K562 (cell line): Measurements from ENCODE around the gene PLD1.

ENCODE experiments used
- CBX8 ChIP-seq: fragments of 200-600 bp; sonication (generic); IDR thresholded peaks from 2 replicates; pipeline ENCODE4 v1.6.1; 2012; ENCODE audit warnings: borderline replicate concordance, mixed run types, low read depth, mild to moderate bottlenecking, moderate library complexity, mixed read lengths, low read length, control low read depth, inconsistent platforms; ENCODE audit not compliant: poor library complexity, severe bottlenecking; ENCODE audit errors: extremely low read depth
- ESRRA ChIP-seq: fragments of 450-650 bp; IDR thresholded peaks from 2 replicates; pipeline ENCODE4 v1.6.1; 2014; ENCODE audit warnings: low read depth, mild to moderate bottlenecking, moderate library complexity, borderline replicate concordance
- GTF2F1 ChIP-seq: IDR thresholded peaks from 2 replicates; pipeline ENCODE4 v1.6.1; 2011; ENCODE audit warnings: low read depth, low read length, improper control_type of control experiment
- HDAC2 ChIP-seq: fragments of 450-650 bp; IDR thresholded peaks from 2 replicates; pipeline ENCODE4 v1.6.1; 2016; ENCODE audit warnings: mild to moderate bottlenecking
- HMGXB4 ChIP-seq: sonication (generic); formaldehyde crosslinking; IDR thresholded peaks from 2 replicates; pipeline ENCODE4 v1.8.1; 2023; ENCODE audit warnings: mild to moderate bottlenecking, missing genetic modification reagents
- KDM5B ChIP-seq: fragments of 200-600 bp; sonication (generic); IDR thresholded peaks from 2 replicates; pipeline ENCODE4 v1.6.1; 2012; ENCODE audit warnings: low read depth, mild to moderate bottlenecking, moderate library complexity, low read length, control low read depth, inconsistent platforms; ENCODE audit not compliant: insufficient replicate concordance
- PRDM10 ChIP-seq: fragments of 450-650 bp; IDR thresholded peaks from 2 replicates; pipeline ENCODE4 v1.6.1; 2018; ENCODE audit not compliant: partially characterized antibody
- SIRT6 ChIP-seq: IDR thresholded peaks from one replicate; pipeline ENCODE4 v1.6.1; 2012; ENCODE audit warnings: low read depth, mild to moderate bottlenecking, control low read depth, inconsistent platforms, low read length, moderate library complexity
- SMAD4 ChIP-seq: fragments of 250-450 bp; sonication (Bioruptor Pico); conservative IDR thresholded peaks from 2 replicates; pipeline ENCODE4 v1.8.0; 2021; ENCODE audit warnings: inconsistent platforms, mild to moderate bottlenecking, moderate library complexity
- TCF7 ChIP-seq: sonication (generic); IDR thresholded peaks from 2 replicates; pipeline ENCODE4 v1.6.1; 2016; ENCODE audit warnings: antibody characterized with exemption, borderline replicate concordance
- TEAD2 ChIP-seq: fragments of 450-650 bp; IDR thresholded peaks from 2 replicates; pipeline ENCODE4 v1.6.1; 2016; ENCODE audit warnings: missing genetic modification characterization, control low read depth, missing compliant biosample characterization
- ZFPM2 ChIP-seq: fragments of 250-450 bp; sonication (Bioruptor Pico); IDR thresholded peaks from 2 replicates; pipeline ENCODE4 v1.5.1; 2022; ENCODE audit warnings: mild to moderate bottlenecking
- ZNF518B ChIP-seq: fragments of 250-450 bp; sonication (Bioruptor Pico); IDR thresholded peaks from 2 replicates; pipeline ENCODE4 v1.5.0; 2021; ENCODE audit warnings: mild to moderate bottlenecking, moderate library complexity

- TF ChIP-seq ESRRA (no peak), ZFPM2 (CRISPR knock-in tag) (no peak), SMAD4 (CRISPR knock-in tag) (no peak), HDAC2 (no peak), SIRT6 (no peak), HMGXB4 (CRISPR knock-in tag) (no peak), KDM5B (no peak), TCF7 (no peak), GTF2F1 (no peak), CBX8 (no peak), TEAD2 (tag) (no peak), PRDM10 (no peak), ZNF518B (no peak)
Observed at GRCh38 chr3:171789759-171790505, 20.4 kb downstream of the PLD1 start.
